HG03558 (cell line): ENCODE data around the gene CHFR.
"Not testable (repeated sequence)": the region's sequence is repeated elsewhere in the genome, so short reads cannot be mapped to it uniquely, and the experiment has no call there.

Source experiments
- ATAC-seq: cut with Tn5 transposase; IDR thresholded peaks from one replicate; pipeline ENCODE4 v1.9.1; 2021; ENCODE audit warnings: moderate number of reproducible peaks; ENCODE audit not compliant: unreplicated experiment; ENCODE audit errors: extremely low read depth

Gene CHFR

GRCh38 chr12:132842449-132843045 lies 44.9 kb downstream of the CHFR start:
- ATAC-seq, result no peak

- no peak for ATAC-seq
These were observed 46.3 kb downstream of the CHFR start for GRCh38 chr12:132841151-132841550.

- no peak for ATAC-seq
These were observed 46.9 kb downstream of the CHFR start for GRCh38 chr12:132840536-132840935.

- ATAC-seq, result no peak
These were observed 47.7 kb downstream of the CHFR start for GRCh38 chr12:132839558-132840235.

GRCh38 chr12:132838410-132839080 lies 48.9 kb downstream of the CHFR start:
- no peak for ATAC-seq

GRCh38 chr12:132837693-132838409 lies 49.6 kb downstream of the CHFR start:
- no peak for ATAC-seq

GRCh38 chr12:132836795-132837331 lies 50.5 kb downstream of the CHFR start:
- no peak for ATAC-seq

GRCh38 chr12:132836230-132836629 lies 51.2 kb downstream of the CHFR start:
- not testable (repeated sequence) for ATAC-seq

- ATAC-seq, result no peak
These were observed 52.1 kb downstream of the CHFR start for GRCh38 chr12:132835076-132836025.

GRCh38 chr12:132834181-132834711 lies 53.2 kb downstream of the CHFR start:
- ATAC-seq, result no peak

GRCh38 chr12:132833341-132833740 lies 54.1 kb downstream of the CHFR start:
- no peak for ATAC-seq

GRCh38 chr12:132831771-132832170 lies 55.6 kb downstream of the CHFR start:
- no peak for ATAC-seq

- peak; percentile 68 for ATAC-seq
These were observed 58.5 kb downstream of the CHFR start, which contains the start of gene GOLGA3 for GRCh38 chr12:132828706-132829534. GOLGA3 (minus strand) TSS chr12:132828869; CDS start chr12:132822128, 6,741 bp downstream.

- ATAC-seq, result peak; percentile 15
These were observed 59.4 kb downstream of the CHFR start for GRCh38 chr12:132827763-132828703.

- ATAC-seq, result no peak
These were observed 61.5 kb downstream of the CHFR start for GRCh38 chr12:132825861-132826260.

- ATAC-seq, result no peak
These were observed 62.3 kb downstream of the CHFR start for GRCh38 chr12:132825089-132825488.

GRCh38 chr12:132824053-132824452 lies 63.4 kb downstream of the CHFR start:
- ATAC-seq, result no peak
